OCI-LY3 (cell line): ENCODE data around the gene TMEM91.

Source experiments
- H2AFZ ChIP-seq: fragments of 200-600, 300-600 bp; shearing (Covaris generic); 2 replicates; pipeline ENCODE4 v1.6.0; 2014; ENCODE audit warnings: antibody characterized with exemption, low read depth, low read length
- H3K27ac ChIP-seq: fragments of 200-600, 300-600 bp; sonication (generic); 2 replicates; pipeline ENCODE4 v1.5.1; 2014; ENCODE audit warnings: mild to moderate bottlenecking, low read length, moderate library complexity, mixed read lengths
- H3K27me3 ChIP-seq: fragments of 200-600, 300-600 bp; sonication (generic); 2 replicates; pipeline ENCODE4 v1.6.1; 2014; ENCODE audit warnings: low read depth, low read length, mixed read lengths
- H3K36me3 ChIP-seq: fragments of 200-600, 300-600 bp; sonication (generic); replicated peaks from 2 replicates; pipeline ENCODE3; 2014; ENCODE audit warnings: low read depth, low read length, mixed read lengths
- H3K4me1 ChIP-seq: fragments of 300-600, 200-600 bp; sonication (generic); 2 replicates; pipeline ENCODE4 v1.6.1; 2014; ENCODE audit warnings: low read length, mixed read lengths
- H3K4me2 ChIP-seq: fragments of 200-600, 300-600 bp; sonication (generic); 2 replicates; pipeline ENCODE4 v1.6.1; 2014; ENCODE audit warnings: low read length, mixed read lengths
- H3K4me3 ChIP-seq: fragments of 300-600, 200-600 bp; sonication (generic); 2 replicates; pipeline ENCODE4 v1.5.1; 2014; ENCODE audit warnings: antibody characterized with exemption, mild to moderate bottlenecking, low read length, moderate library complexity
- H3K79me2 ChIP-seq: fragments of 300-600, 200-600 bp; shearing (Covaris generic); 2 replicates; pipeline ENCODE4 v1.6.1; 2014; ENCODE audit warnings: mild to moderate bottlenecking, low read length, mixed read lengths
- H3K9ac ChIP-seq: fragments of 300-600, 200-600 bp; shearing (Covaris generic); 2 replicates; pipeline ENCODE4 v1.6.0; 2014; ENCODE audit warnings: mild to moderate bottlenecking, low read length, moderate library complexity
- H3K9me3 ChIP-seq: fragments of 200-600, 300-600 bp; shearing (Covaris generic); 2 replicates; pipeline ENCODE4 v1.6.1; 2014; ENCODE audit warnings: low read length, mixed read lengths; ENCODE audit not compliant: insufficient read depth
- H4K20me1 ChIP-seq: fragments of 200-600, 300-600 bp; sonication (generic); 2 replicates; pipeline ENCODE4 v1.6.1; 2016; ENCODE audit warnings: low read length, mixed read lengths; ENCODE audit not compliant: insufficient read depth
- EZH2phosphoT487 ChIP-seq: fragments of 200-600 bp; shearing (Covaris generic); IDR thresholded peaks from 2 replicates; pipeline ENCODE4 v1.6.1; 2018; ENCODE audit warnings: antibody characterized with exemption, mixed run types, low read depth
- TF ChIP-seq, protein P1 (sequence below): fragments of 200-600, 300-600 bp; sonication (generic); IDR thresholded peaks from 2 replicates; pipeline ENCODE4 v1.5.1; 2014; ENCODE audit warnings: antibody characterized with exemption, low read length, low read depth

TMEM91 gene

DNA sequence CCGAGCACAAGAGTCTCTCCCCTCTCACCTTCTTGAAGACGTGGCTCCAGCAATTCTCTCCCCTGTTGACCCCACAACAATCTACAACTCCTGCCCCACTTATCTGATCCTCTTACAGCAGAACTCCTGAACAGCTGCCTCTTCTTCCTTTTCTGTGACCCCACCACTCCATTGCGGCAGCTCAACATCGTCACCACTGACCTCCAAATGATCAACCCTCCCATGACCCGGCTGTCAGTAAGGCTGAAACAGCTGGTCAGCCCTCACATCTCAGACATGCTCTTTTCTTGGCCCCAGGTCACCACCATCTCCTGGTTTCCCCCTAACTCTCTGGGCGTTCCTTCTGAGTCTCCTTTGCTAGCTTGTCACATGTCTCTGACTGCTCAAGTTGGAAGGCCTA is 19.0 kb downstream of the TMEM91 start:
- peaks cover 24% of the 10 kb centered on the region for H3K36me3 ChIP-seq
- no peak overlapping the region for H2AFZ ChIP-seq
- no peak overlapping the region; the same call in 1 of the 2 replicates for H3K9ac ChIP-seq
- H4K20me1 ChIP-seq, result no peaks in the 10 kb centered on the region
- H3K27ac ChIP-seq, result no peak overlapping the region
- H3K4me1 ChIP-seq, result peaks cover 26% of the 10 kb centered on the region
- TF ChIP-seq EZH2phosphoT487, result no peak
- TF ChIP-seq, protein P1, sequence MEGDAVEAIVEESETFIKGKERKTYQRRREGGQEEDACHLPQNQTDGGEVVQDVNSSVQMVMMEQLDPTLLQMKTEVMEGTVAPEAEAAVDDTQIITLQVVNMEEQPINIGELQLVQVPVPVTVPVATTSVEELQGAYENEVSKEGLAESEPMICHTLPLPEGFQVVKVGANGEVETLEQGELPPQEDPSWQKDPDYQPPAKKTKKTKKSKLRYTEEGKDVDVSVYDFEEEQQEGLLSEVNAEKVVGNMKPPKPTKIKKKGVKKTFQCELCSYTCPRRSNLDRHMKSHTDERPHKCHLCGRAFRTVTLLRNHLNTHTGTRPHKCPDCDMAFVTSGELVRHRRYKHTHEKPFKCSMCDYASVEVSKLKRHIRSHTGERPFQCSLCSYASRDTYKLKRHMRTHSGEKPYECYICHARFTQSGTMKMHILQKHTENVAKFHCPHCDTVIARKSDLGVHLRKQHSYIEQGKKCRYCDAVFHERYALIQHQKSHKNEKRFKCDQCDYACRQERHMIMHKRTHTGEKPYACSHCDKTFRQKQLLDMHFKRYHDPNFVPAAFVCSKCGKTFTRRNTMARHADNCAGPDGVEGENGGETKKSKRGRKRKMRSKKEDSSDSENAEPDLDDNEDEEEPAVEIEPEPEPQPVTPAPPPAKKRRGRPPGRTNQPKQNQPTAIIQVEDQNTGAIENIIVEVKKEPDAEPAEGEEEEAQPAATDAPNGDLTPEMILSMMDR, result no peak
- H3K9me3 ChIP-seq, result no peaks in the 10 kb centered on the region
- H3K79me2 ChIP-seq, result peaks cover 58% of the 10 kb centered on the region
- H3K4me2 ChIP-seq, result peak overlapping the region; percentile 80; the same call in 1 of the 2 replicates
- peak overlapping the region; percentile 84; the same call in 1 of the 2 replicates for H3K4me3 ChIP-seq
- no peaks in the 10 kb centered on the region for H3K27me3 ChIP-seq

DNA sequence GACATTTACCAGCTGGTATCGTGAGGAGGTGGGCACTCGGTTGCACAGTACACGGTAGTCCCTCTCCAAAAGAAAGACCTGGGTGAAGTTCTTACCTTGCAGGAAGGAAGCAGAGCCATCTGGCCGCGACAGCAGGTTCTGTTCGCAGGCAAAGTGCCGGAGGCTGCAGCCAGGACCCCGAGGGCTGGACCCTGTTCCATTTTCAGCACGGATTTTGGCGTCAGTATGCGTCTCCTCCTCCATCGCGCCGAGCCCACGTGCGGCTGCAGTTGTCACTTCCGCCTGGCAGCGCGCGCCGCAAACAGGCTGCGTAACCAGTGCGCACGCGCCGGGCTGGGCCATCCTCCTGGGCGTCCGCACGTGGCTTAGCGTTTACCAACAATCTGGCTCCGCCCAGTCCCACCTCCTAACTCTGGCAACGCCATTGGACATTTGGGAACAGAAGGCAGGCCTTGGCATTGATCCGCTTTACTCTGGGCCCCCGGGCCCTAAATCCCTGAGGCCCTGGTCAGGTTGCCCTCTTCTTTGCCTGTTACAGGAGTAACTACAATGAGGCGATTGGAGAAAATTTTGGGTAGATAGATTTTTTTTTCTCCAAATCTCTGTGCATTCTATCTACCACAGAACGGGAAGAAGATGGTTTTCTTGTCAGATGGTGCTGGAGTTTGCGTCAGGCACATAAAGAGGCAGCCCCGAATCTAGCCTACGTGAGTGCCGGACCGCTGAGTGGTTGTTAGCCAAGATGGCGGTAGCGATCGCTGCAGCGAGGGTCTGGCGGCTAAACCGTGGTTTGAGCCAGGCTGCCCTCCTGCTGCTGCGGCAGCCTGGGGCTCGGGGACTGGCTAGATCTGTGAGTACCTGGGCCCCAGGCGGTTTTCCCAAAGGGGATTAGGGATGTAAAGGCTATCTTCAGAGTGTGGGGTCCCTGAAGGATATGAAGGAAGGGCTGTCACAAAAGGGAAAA is 21.0 kb downstream of the TMEM91 start, which contains the start of the genes BCKDHA and EXOSC5:
Gene BCKDHA, plus strand, starts transcription at position 733 of the 964 bp plus-strand sequence. Its CDS starts 10 bp downstream, at position 743.
Gene EXOSC5, minus strand, starts transcription at position 274 of the 964 bp plus-strand sequence. Its CDS starts 31 bp downstream, at position 243.
- peaks cover 26% of the 10 kb centered on the region for H3K4me1 ChIP-seq
- peak within 1 kb of the TSS; percentile 80 for H3K27ac ChIP-seq
- H3K4me3 ChIP-seq, result peak within 1 kb of the TSS; percentile 84
- peak within 1 kb of the TSS; percentile 96 for H3K4me2 ChIP-seq
- peaks cover 8% of the 10 kb centered on the region for H3K36me3 ChIP-seq
- TF ChIP-seq, protein P1, result no peak
- no peak for TF ChIP-seq EZH2phosphoT487
- peak within 1 kb of the TSS; percentile 80 for H3K9ac ChIP-seq
- no peaks in the 10 kb centered on the region for H3K9me3 ChIP-seq
- peaks cover 58% of the 10 kb centered on the region for H3K79me2 ChIP-seq
- peak within 1 kb of the TSS; percentile 82 for H2AFZ ChIP-seq
- H3K27me3 ChIP-seq, result no peaks in the 10 kb centered on the region
- no peaks in the 10 kb centered on the region for H4K20me1 ChIP-seq

DNA sequence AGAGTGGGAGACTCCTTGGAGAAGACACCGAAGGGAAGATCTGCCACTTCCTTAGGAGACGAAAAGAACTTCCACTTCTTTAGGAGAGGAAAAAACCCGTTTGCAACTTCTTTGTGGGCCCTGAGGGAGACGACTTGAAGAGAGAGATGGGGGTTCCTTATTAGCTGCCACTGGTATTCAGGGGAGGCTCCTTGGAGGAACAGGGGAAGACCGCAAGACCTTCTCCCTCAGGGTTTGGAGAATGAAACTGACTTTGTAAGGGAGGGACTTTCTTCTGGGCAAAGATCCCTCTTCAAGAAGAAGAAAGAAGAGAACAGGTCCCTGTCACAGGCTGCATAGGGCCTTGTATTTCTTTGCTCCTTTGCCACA is 21.7 kb downstream of the TMEM91 start:
- peak overlapping the region; percentile 96 for H3K4me2 ChIP-seq
- H3K79me2 ChIP-seq, result peaks cover 56% of the 10 kb centered on the region
- no peak for TF ChIP-seq EZH2phosphoT487
- TF ChIP-seq, protein P1, result no peak
- H3K9ac ChIP-seq, result peak overlapping the region; percentile 80
- H3K4me3 ChIP-seq, result peak overlapping the region; percentile 84
- H3K4me1 ChIP-seq, result peaks cover 26% of the 10 kb centered on the region
- peak overlapping the region; percentile 82 for H2AFZ ChIP-seq
- H4K20me1 ChIP-seq, result no peaks in the 10 kb centered on the region
- no peak overlapping the region for H3K27ac ChIP-seq
- H3K9me3 ChIP-seq, result no peaks in the 10 kb centered on the region
- H3K36me3 ChIP-seq, result peaks cover 8% of the 10 kb centered on the region
- H3K27me3 ChIP-seq, result no peaks in the 10 kb centered on the region

DNA sequence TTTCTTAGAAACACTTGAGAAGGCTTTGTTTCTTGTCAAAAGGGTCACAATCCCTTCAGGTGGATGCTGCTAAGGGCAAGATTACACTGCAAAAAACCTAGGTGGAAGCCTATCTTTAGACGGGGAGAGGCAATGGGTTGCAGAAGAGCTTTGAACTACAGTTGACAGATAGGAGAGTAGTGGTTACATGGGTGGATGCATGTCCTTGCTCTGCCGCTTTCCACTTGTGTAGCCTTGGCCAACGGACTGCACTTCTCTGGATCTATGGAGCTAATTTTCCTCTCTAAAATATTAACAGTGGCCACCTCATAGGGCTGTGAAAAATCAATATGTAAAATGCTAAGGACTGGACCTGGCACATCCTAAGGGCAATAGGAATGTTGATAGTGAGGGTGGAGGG is 22.3 kb downstream of the TMEM91 start:
- no peak overlapping the region for H3K27ac ChIP-seq
- peak overlapping the region; percentile 96 for H3K4me2 ChIP-seq
- H3K9me3 ChIP-seq, result no peaks in the 10 kb centered on the region
- TF ChIP-seq EZH2phosphoT487, result no peak
- TF ChIP-seq, protein P1, result no peak
- peak overlapping the region; percentile 84 for H3K4me3 ChIP-seq
- peaks cover 26% of the 10 kb centered on the region for H3K4me1 ChIP-seq
- H3K9ac ChIP-seq, result peak overlapping the region; percentile 80
- H2AFZ ChIP-seq, result no peak overlapping the region
- H4K20me1 ChIP-seq, result no peaks in the 10 kb centered on the region
- H3K36me3 ChIP-seq, result peaks cover 8% of the 10 kb centered on the region
- no peaks in the 10 kb centered on the region for H3K27me3 ChIP-seq
- H3K79me2 ChIP-seq, result peaks cover 53% of the 10 kb centered on the region
